NCI-H2081 treated with DMSO at 0.1 percent for 48 hours (cell line): ENCODE results near the gene MYRIP.
"Not testable (repeated sequence)": the region's sequence is repeated elsewhere in the genome, so short reads cannot be mapped to it uniquely, and the experiment has no call there.

Source experiments
- DNase-seq: peaks from one replicate; lab custom pipeline; 2025; lab: John Stamatoyannopoulos, UW

MYRIP gene

GRCh38 chr3:40237889-40238571 is 428.6 kb downstream of the MYRIP start:
- DNase-seq = no peak

- DNase-seq = no peak
Measured at GRCh38 chr3:40240921-40241320, 431.5 kb downstream of the MYRIP start.

- no peak for DNase-seq
Measured at GRCh38 chr3:40242216-40242615, 432.8 kb downstream of the MYRIP start.

GRCh38 chr3:40242638-40243037 is 433.2 kb downstream of the MYRIP start:
- no peak for DNase-seq

GRCh38 chr3:40243056-40243455 is 433.6 kb downstream of the MYRIP start:
- DNase-seq = no peak

- no peak for DNase-seq
Measured at GRCh38 chr3:40247714-40248454, 438.5 kb downstream of the MYRIP start.

- no peak for DNase-seq
Measured at GRCh38 chr3:40248591-40248990, 439.2 kb downstream of the MYRIP start.

- no peak for DNase-seq
Measured at GRCh38 chr3:40249168-40249567, 439.8 kb downstream of the MYRIP start.

- DNase-seq = no peak
Measured at GRCh38 chr3:40254491-40254890, 445.1 kb downstream of the MYRIP start.

GRCh38 chr3:40254891-40255290 is 445.5 kb downstream of the MYRIP start:
- no peak for DNase-seq

- DNase-seq = no peak
Measured at GRCh38 chr3:40255532-40255931, 446.1 kb downstream of the MYRIP start.

GRCh38 chr3:40258064-40258463 is 448.7 kb downstream of the MYRIP start:
- no peak for DNase-seq

- DNase-seq = no peak
Measured at GRCh38 chr3:40258555-40258954, 449.1 kb downstream of the MYRIP start.

GRCh38 chr3:40262331-40262730 is 452.9 kb downstream of the MYRIP start:
- no peak for DNase-seq

- DNase-seq = no peak
Measured at GRCh38 chr3:40264451-40264850, 455.0 kb downstream of the MYRIP start.

GRCh38 chr3:40265181-40265580 is 455.8 kb downstream of the MYRIP start:
- no peak for DNase-seq

- DNase-seq = no peak
Measured at GRCh38 chr3:40267937-40268724, 458.7 kb downstream of the MYRIP start.

GRCh38 chr3:40268802-40269524 is 459.6 kb downstream of the MYRIP start:
- no peak for DNase-seq

GRCh38 chr3:40278791-40279190 is 469.4 kb downstream of the MYRIP start:
- DNase-seq = no peak

GRCh38 chr3:40281995-40282394 is 472.6 kb downstream of the MYRIP start:
- no peak for DNase-seq

GRCh38 chr3:40283057-40283456 is 473.6 kb downstream of the MYRIP start:
- DNase-seq = not testable (repeated sequence)

GRCh38 chr3:40287248-40287647 is 477.8 kb downstream of the MYRIP start:
- no peak for DNase-seq
